SU-DHL-6 (cell line): Measurements from ENCODE around the gene ARHGAP26.

Experiments used
- H2AFZ ChIP-seq: fragments of 200-600 bp; sonication (generic); 2 replicates; pipeline ENCODE4 v1.6.1; 2014; ENCODE audit warnings: low read depth, mild to moderate bottlenecking, moderate library complexity, mixed read lengths, antibody characterized with exemption, low read length; ENCODE audit not compliant: severe bottlenecking
- H3F3A ChIP-seq: fragments of 200-600 bp; shearing (Covaris generic); 2 replicates; pipeline ENCODE4 v1.6.0; 2016; ENCODE audit warnings: antibody characterized with exemption, mild to moderate bottlenecking; ENCODE audit not compliant: insufficient read depth
- H3K27ac ChIP-seq: fragments of 200-600 bp; sonication (generic); 2 replicates; pipeline ENCODE4 v1.5.1; 2016; ENCODE audit warnings: low read depth, mild to moderate bottlenecking, low read length, moderate library complexity, mixed read lengths
- H3K27me3 ChIP-seq: fragments of 200-600 bp; sonication (generic), shearing (Covaris generic); 2 replicates; pipeline ENCODE4 v1.6.0; 2014; ENCODE audit warnings: mild to moderate bottlenecking, low read length
- H3K36me3 ChIP-seq: fragments of 200-600 bp; sonication (generic); 2 replicates; pipeline ENCODE4 v1.6.1; 2014; ENCODE audit warnings: mild to moderate bottlenecking, low read length, mixed read lengths
- H3K4me2 ChIP-seq: fragments of 300-600, 200-600 bp; shearing (Covaris generic), sonication (generic); 2 replicates; pipeline ENCODE4 v1.6.0; 2014; ENCODE audit warnings: low read length, low read depth, mild to moderate bottlenecking; ENCODE audit not compliant: poor library complexity, severe bottlenecking
- H3K4me3 ChIP-seq: fragments of 200-600 bp; sonication (generic); 2 replicates; pipeline ENCODE4 v1.5.1; 2014; ENCODE audit warnings: antibody characterized with exemption, low read length, mild to moderate bottlenecking, mixed read lengths; ENCODE audit not compliant: insufficient read depth, poor library complexity, severe bottlenecking
- H3K79me2 ChIP-seq: fragments of 200-600 bp; sonication (generic); 2 replicates; pipeline ENCODE4 v1.6.1; 2014; ENCODE audit warnings: mild to moderate bottlenecking, low read length, moderate library complexity; ENCODE audit not compliant: insufficient read depth
- H3K9ac ChIP-seq: fragments of 200-600 bp; sonication (generic); 2 replicates; pipeline ENCODE4 v1.7.0; 2014; ENCODE audit warnings: mild to moderate bottlenecking, low read length
- H3K9me2 ChIP-seq: fragments of 200-600 bp; sonication (generic); replicated peaks from 2 replicates; pipeline ENCODE4 v1.6.1; 2014; ENCODE audit warnings: low read length; ENCODE audit not compliant: insufficient read depth
- H3K9me3 ChIP-seq: fragments of 200-600 bp; sonication (generic); 2 replicates; pipeline ENCODE4 v1.6.1; 2014; ENCODE audit warnings: low read length, mixed read lengths; ENCODE audit not compliant: insufficient read depth
- H4K20me1 ChIP-seq: fragments of 200-600 bp; sonication (generic); 2 replicates; pipeline ENCODE4 v1.6.1; 2014; ENCODE audit warnings: low read depth, mild to moderate bottlenecking, antibody characterized with exemption, low read length, moderate library complexity, mixed read lengths
- EZH2phosphoT487 ChIP-seq: fragments of 200-600 bp; sonication (generic), shearing (Covaris generic); conservative IDR thresholded peaks from 2 replicates; pipeline ENCODE4 v1.6.1; 2018; ENCODE audit warnings: mild to moderate bottlenecking, antibody characterized with exemption, low read length, moderate library complexity, mixed read lengths
- TF ChIP-seq, protein P1 (sequence below): fragments of 200-600 bp; sonication (generic); IDR thresholded peaks from one replicate; pipeline ENCODE4 v1.5.1; 2017; ENCODE audit warnings: antibody characterized with exemption, mild to moderate bottlenecking, low read length, moderate library complexity; ENCODE audit not compliant: insufficient read depth, poor library complexity, severe bottlenecking

ARHGAP26 gene

GRCh38 chr5:143238620-143239019, 468.4 kb downstream of the ARHGAP26 start:
- no peaks in the 10 kb centered on the region for H3K27me3 ChIP-seq

GRCh38 chr5:143239882-143240518, 469.8 kb downstream of the ARHGAP26 start:
- H2AFZ ChIP-seq: no peak overlapping the region
- no peak overlapping the region for H3K27ac ChIP-seq
- H3K9me3 ChIP-seq: no peaks in the 10 kb centered on the region
- H4K20me1 ChIP-seq: no peaks in the 10 kb centered on the region
- H3K4me2 ChIP-seq: no peak overlapping the region
- no peaks in the 10 kb centered on the region for H3K27me3 ChIP-seq
- no peak for TF ChIP-seq EZH2phosphoT487
- TF ChIP-seq, protein P1, sequence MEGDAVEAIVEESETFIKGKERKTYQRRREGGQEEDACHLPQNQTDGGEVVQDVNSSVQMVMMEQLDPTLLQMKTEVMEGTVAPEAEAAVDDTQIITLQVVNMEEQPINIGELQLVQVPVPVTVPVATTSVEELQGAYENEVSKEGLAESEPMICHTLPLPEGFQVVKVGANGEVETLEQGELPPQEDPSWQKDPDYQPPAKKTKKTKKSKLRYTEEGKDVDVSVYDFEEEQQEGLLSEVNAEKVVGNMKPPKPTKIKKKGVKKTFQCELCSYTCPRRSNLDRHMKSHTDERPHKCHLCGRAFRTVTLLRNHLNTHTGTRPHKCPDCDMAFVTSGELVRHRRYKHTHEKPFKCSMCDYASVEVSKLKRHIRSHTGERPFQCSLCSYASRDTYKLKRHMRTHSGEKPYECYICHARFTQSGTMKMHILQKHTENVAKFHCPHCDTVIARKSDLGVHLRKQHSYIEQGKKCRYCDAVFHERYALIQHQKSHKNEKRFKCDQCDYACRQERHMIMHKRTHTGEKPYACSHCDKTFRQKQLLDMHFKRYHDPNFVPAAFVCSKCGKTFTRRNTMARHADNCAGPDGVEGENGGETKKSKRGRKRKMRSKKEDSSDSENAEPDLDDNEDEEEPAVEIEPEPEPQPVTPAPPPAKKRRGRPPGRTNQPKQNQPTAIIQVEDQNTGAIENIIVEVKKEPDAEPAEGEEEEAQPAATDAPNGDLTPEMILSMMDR: no peak
- no peaks in the 10 kb centered on the region for H3F3A ChIP-seq
- H3K4me3 ChIP-seq: no peak overlapping the region
- H3K9me2 ChIP-seq: no peaks in the 10 kb centered on the region
- no peaks in the 10 kb centered on the region for H3K79me2 ChIP-seq
- no peaks in the 10 kb centered on the region for H3K36me3 ChIP-seq
- no peak overlapping the region for H3K9ac ChIP-seq

More at GRCh38 chr5:143238620-143239019, 468.4 kb downstream of the ARHGAP26 start:
- Histone ChIP-seq H3K79me2 (no peaks in the 10 kb centered on the region), H3K4me3 (no peak overlapping the region), H3K9ac (no peak overlapping the region), H3F3A (no peaks in the 10 kb centered on the region), H3K9me2 (no peaks in the 10 kb centered on the region), H3K36me3 (no peaks in the 10 kb centered on the region), H3K4me2 (no peak overlapping the region), H3K27ac (no peak overlapping the region), H3K9me3 (no peaks in the 10 kb centered on the region), H4K20me1 (no peaks in the 10 kb centered on the region), H2AFZ (no peak overlapping the region)
- no peak for TF ChIP-seq EZH2phosphoT487
- TF ChIP-seq, protein P1: no peak

DNA sequence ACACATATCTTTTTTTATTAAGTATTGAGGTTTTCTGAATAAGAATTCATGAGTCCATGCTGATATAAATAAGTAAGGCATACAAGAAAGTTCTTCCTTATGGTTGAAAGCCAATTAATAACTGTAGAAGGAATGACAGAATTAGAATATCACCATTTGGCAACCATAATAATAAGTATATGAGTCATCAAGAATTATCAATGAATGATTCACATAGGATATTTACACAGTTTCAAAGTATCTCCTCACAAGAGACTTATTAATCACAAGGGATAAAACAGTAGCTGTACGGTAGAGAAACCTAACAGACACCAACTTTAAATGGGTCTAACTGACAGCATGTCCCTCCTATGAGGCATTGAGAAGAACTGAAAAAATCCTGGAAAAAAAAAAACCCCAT, 471.7 kb downstream of the ARHGAP26 start:
- H3K9ac ChIP-seq: no peak overlapping the region
- H3K9me3 ChIP-seq: no peaks in the 10 kb centered on the region
- no peaks in the 10 kb centered on the region for H3K79me2 ChIP-seq
- H3K36me3 ChIP-seq: no peaks in the 10 kb centered on the region
- H3K9me2 ChIP-seq: no peaks in the 10 kb centered on the region
- no peaks in the 10 kb centered on the region for H3K27me3 ChIP-seq
- no peaks in the 10 kb centered on the region for H4K20me1 ChIP-seq
- TF ChIP-seq EZH2phosphoT487: no peak
- TF ChIP-seq, protein P1: no peak
- no peaks in the 10 kb centered on the region for H3F3A ChIP-seq
- H3K4me3 ChIP-seq: no peak overlapping the region
- H2AFZ ChIP-seq: no peak overlapping the region
- H3K27ac ChIP-seq: no peak overlapping the region
- no peak overlapping the region for H3K4me2 ChIP-seq
